ENCODE measurements around the gene SLC34A1. TPM values are rescaled to one million over a fixed set of nuclear protein-coding genes. Genes with fewer than 3 reads are reported as not detected.

SLC34A1 gene
- total RNA-seq, 2 experiments from 2014 or later, result 1.4 to 1.5 TPM

DNA sequence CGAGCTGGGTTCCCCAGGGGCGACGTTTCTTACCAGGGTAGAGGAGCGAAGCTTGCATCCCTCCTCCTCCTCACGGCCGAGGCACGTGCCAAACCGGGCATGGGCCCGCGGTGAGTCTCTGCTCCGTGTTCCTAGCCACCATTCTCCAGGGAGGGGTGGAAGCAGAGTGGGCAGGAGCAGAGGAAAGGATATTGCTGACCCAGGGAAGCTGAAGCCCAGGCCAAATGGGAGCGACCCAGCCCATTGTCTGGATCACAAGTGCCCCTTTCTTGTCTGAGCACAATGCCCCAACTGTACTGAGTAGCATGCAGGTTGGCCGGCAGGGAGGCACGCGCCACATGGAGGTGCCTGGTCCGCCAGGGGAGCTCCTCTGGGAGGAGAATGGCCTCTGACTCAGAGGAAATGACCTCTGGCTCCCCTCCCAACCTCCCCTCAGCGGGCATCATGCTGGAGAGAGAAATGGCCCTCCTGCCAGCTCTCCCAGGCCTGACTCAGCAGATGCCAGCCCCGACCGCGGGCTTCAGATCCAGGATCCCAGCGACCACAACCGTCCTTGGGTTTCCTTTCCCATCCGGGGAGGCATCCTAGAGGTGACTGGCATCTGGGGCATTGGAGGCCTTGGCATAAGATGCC is 63.5 kb downstream of the SLC34A1 start:
- no peak for DNase-seq
- H3K27ac Mint-ChIP-seq, result no peak overlapping the region

More for the DNA sequence above, 63.5 kb downstream of the SLC34A1 start:
- ChIA-PET POLR2A (interaction anchor here (1.0 to 20.7 kb wide), 12 partner anchors 7 to 135 kb away, joined by 3 to 654 read pairs (median 8); partner anchors contain the start of genes F12, GRK6, LMAN2 and MXD3), CTCF (interaction anchor here (0.8 to 17.6 kb wide), 10 partner anchors 10 to 68 kb away, joined by 3 to 467 read pairs (median 6); partner anchors contain the start of genes F12, GRK6 and PFN3)
- Mint-ChIP-seq H3K36me3 (ENCODE audit: low read depth) (peaks cover 4% of the 10 kb centered on the region), H3K4me1 (peaks cover 49% of the 10 kb centered on the region), H3K4me3 (peak overlapping the region; percentile 61), H3K27me3 (peaks cover 16% of the 10 kb centered on the region), H3K9me3 (no peaks in the 10 kb centered on the region)

Other genes with a start within 250 kb of the SLC34A1 start
- gene RAB24, start 80.7 kb upstream of the SLC34A1 start, total RNA-seq, result 10 to 100 TPM; 43.0 to 46.6 TPM
- 100 to 1,000 TPM; 153 to 156 TPM for gene PRELID1, start 80.6 kb upstream of the SLC34A1 start, total RNA-seq
- gene MXD3, start 72.5 kb upstream of the SLC34A1 start, total RNA-seq, result 10 to 100 TPM; 74.1 to 75.0 TPM
- gene LMAN2, start 32.8 kb upstream of the SLC34A1 start, total RNA-seq, result 100 to 1,000 TPM; 145 to 149 TPM
- 100 to 1,000 TPM; 103 to 107 TPM for gene RGS14, start 26.5 kb upstream of the SLC34A1 start, total RNA-seq
- gene PFN3, start 16.2 kb downstream of the SLC34A1 start, total RNA-seq, result not detected
- 1 to 10 TPM; 1.5 to 1.6 TPM for gene F12, start 25.1 kb downstream of the SLC34A1 start, total RNA-seq
- 100 to 1,000 TPM; 206 to 208 TPM for gene GRK6, start 42.2 kb downstream of the SLC34A1 start, total RNA-seq
- 1 to 10 TPM; 4.9 to 5.8 TPM for gene PRR7, start 62.4 kb downstream of the SLC34A1 start, total RNA-seq
- 1 to 10 TPM; 4.9 to 5.0 TPM for gene DBN1, start 89.2 kb downstream of the SLC34A1 start, total RNA-seq
- gene PDLIM7, start 113.2 kb downstream of the SLC34A1 start, total RNA-seq, result 10 to 100 TPM; 55.1 to 56.6 TPM
- 1 to 10 TPM; 2.4 TPM for gene DOK3, start 125.4 kb downstream of the SLC34A1 start, total RNA-seq
- 100 to 1,000 TPM; 105 to 107 TPM for gene DDX41, start 132.5 kb downstream of the SLC34A1 start, total RNA-seq
- gene FAM193B, start 170.1 kb downstream of the SLC34A1 start, total RNA-seq, result 100 to 1,000 TPM; 110 to 112 TPM
- 100 to 1,000 TPM; 135 to 141 TPM for gene TMED9, start 207.8 kb downstream of the SLC34A1 start, total RNA-seq
- 10 to 100 TPM; 19.5 to 22.1 TPM for gene B4GALT7, start 215.7 kb downstream of the SLC34A1 start, total RNA-seq

All from activated CD4-positive, alpha-beta memory T cell treated with anti-CD3 and anti-CD28 coated beads, Interleukin-2, amount 10 ng/mL, durations not matched to agents 7 days and 5 days (primary cell).